Glomerular visceral epithelial cell (primary cell): ENCODE data around the gene FAM151A.

Experiments
- DNase-seq: peaks from one replicate; pipeline ENCODE4 v3.0.0-alpha.2; 2016; ENCODE audit errors: extremely low spot score

The FAM151A gene

DNA sequence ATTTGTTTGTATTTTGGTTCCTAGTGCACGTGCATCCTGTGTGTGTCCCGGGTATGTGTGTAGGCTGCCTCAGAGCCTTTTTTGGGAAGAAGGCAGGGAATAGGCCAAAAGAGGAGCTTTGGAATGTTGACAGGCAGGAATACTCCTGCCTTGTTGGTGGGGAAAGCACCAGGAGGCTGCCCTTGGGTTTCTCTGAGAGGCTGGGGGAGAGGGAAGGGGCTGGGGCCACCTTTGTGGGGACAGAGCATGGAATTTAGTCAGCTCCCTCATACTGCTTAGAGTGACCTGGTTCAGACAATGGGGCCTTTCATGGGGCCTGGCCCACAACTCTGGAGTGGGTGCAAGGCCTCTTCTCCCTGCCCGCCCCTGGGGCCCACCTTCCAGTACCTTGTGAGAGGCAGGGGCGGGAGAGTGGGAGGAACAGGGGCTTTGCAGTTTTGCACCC lies 44.0 kb downstream of the FAM151A start:
- DNase-seq = no peak

DNA sequence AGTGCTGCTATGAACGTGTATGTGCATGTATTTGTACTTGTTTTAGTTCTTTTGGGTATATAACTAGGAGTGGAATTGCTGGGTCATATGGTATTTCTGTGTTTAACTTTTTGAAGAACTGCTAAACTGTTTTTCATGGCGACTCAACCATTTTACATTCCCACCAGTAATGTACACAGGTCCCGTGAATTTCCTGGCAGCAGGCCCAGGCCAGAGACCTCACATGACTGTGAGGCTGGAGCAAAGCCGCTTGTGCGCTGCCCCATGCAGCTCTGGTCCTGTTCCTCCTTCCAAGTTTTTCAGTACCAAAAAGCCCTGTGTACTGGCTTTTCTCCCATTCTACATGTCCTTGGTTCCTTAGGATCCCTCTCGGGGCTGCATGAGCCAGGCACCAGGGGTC lies 45.7 kb downstream of the FAM151A start:
- DNase-seq = peak; percentile 49

DNA sequence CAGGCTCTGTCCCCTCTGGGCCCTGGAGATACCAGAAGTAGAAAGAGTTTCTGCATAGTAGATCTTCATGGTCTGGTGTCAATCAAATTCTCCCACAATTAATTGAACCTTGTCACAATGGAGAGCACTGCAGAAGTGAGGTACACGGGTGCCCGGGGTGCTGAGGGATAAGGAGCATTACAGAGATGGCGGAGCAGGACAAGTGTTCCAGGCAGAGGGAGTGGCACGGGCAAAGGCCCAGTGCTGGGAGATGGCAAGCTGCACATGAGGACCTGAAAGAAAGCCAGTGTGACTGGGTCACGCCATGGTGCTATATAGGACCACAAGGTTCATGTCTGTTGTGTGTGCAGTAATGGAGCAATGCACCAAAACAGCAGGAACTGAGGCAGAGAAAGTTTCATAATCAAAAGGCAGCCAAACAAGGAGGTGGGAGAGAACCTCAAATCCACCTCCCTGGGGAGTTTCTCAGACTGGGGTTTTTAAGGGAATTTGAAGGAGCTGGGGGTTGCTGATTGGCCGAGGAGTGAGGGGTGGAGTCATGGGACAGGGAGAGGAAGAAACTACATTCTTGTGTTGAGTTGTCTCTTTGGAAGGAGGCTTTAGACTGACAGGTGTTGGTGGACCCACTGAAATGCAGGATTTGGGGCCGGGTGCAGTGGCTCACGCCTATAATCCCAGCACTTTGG lies 47.6 kb downstream of the FAM151A start:
- DNase-seq = no peak

DNA sequence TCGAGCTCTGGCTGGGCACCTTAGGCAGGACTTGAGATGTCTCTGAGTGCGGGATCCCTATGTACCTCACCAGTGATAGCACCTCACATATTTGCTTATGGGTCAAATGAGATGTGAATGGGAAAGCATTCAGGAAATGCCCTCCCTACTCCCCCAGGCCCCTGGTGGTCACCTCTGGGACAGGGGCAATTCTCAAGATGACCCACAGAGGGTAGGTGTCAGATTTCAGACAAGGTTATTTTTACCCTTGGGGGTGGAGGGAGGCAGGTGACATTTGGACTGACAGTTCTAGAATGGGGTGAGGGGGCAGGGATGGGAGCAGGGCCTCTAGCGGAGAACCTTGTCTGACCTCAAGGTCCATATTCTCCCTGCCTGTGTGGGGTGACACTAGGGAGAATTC lies 48.2 kb downstream of the FAM151A start:
- no peak for DNase-seq

DNA sequence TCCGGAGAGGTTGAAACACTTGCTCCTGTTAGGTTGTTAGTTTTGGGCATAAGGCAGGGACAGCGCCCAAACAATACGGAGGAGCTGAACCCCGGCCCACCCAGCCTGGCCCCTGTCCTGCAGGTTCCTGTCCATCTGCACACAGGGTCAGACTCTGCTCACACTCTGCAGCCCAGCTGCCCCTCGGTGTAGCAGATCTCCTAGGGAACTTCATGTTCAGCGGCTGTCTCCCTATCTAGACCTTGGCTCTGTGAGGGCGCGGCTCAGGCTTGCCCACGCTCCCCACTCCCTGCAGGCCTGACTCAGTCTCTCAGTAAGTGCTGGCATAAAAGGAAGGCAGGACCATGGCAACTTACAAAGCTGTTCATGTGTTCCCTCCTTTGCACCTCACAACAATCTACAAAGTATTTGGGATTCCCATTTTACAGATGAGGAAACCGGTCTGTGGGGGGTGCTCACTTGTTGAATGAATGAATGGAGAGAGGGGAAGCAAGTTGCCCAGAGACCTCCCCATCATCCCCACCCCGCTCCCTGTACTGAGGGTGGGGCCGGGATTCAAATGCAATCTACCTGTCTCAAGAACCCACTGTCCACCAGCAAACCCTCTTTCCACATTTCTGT lies 49.1 kb downstream of the FAM151A start:
- DNase-seq = no peak

DNA sequence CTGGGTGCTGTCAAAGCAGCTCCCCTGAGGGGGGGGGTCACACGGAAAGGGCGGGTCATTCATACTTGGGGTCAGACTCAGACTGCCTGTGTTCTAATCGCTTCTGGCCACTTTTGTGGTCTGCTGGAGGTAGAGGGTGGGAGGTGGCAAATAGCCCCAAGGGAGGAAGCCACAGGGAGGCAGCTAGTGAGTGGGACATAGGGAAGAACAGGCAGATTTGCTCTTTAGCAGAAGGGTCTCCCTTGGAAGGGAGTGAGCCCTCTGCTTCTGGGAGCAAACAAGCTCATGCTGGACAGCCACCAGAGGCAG lies 50.8 kb downstream of the FAM151A start:
- no peak for DNase-seq

DNA sequence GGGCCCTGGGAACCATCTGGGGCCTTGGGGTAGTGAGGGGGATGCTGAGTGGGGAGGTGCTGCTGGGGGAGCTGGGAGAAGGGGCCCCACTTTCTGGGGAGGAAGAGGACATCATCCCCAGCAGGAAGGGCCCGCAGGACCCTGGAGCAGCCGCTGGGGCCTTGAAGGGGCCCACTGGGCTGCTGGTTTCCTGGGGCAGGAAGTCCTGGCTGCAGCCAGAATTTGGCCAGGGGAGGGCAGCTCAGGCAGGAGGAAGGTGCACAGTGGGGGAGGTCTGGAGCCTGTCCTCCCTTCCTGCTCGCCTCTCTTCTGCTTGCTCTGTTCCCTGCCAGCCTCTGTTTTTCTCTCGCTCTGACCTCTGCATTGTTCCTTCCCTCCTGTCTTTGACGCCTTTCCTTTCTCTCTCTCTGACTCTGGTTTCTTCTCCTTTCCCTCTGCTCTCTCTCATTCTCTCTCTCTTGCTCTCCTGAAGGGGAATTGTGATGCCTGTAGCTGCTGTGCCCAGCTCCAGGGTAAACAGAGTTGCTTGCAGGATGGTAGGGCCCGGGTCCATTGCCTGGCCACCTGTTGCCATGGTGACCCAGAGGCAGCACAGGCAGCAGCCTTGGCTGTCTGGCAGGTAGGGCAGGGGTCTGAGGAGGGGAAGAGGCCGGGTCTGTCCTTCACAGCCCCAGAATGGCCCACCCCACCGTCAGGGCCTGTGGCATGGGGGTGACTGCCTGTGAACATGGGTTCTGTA lies 51.4 kb downstream of the FAM151A start:
- DNase-seq = no peak

DNA sequence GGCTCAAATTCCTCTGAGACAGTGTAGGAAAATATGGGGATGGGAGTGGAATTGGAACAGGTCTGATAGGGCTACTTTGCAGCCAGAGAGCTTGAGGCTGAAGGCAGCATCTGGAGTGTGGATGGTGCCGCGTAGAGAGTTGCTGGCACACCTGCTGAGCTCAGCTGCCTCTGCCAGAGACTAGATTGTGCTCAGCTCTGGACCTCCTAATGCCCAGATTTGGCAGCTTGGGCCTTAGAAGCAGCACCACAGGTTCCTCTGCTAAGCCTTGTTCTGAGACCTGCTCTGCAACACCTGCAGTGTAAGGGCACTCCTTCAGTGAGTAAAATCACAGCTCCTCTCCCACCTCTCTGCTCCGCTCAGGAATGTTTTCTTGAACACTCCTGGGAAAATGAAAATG lies 52.0 kb downstream of the FAM151A start:
- DNase-seq = no peak

DNA sequence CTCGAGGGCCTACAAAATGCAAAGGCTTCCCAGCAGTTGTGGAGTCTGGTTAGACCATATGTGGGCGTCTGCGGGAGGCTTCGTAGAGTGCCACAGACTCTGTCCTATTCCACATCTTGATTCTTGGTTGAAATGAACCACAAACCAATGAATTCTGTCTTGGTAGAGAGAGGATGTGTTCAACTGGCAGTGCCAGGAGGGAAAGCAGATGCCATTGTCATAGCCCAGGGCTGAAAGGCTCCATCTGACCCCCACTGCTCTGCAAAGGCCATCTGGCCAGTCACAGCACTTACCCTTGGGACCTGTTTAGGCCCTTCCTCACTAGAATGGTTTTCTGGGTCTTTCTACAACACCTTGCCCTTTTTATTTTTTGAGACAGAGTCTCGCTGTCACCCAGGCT lies 53.2 kb downstream of the FAM151A start:
- no peak for DNase-seq

DNA sequence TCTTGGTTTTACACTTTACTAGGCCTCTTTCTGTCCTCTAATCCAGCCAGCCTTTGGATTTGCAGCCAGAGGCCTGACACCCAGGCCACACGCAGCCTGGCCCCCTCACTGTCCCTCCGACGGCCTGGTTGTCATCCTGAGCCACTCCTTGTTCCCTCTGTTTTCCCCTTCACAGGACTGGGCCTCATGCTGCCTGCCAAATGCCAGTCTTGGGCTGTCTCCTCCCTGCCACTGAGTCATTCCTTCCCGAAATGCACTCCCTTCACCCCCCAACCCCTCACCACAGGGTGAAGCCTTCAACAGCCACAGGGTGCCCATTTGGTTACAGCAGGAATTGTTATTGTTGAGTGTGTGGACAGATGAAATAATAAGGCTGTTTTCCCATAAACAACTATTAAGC lies 54.0 kb downstream of the FAM151A start:
- no peak for DNase-seq

DNA sequence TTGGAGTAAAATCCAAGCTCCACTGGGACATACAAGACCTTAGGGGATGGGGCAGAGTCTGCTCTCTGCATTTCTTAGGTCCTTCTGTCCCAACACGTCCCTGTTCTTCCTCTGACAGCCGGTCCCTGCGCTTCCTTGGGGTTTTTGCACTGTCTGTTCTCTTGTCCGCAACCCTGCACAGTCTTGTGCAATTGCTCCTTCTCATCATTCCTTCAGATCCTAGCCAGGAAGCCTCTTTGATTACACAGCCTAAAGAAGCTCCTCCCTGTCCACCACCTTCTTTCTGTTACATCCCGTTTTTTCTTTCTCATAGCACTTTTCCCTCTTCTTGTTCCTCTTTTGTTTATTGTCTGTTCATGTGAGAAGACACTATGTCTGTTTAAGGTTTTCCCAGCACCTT lies 55.4 kb downstream of the FAM151A start:
- no peak for DNase-seq

DNA sequence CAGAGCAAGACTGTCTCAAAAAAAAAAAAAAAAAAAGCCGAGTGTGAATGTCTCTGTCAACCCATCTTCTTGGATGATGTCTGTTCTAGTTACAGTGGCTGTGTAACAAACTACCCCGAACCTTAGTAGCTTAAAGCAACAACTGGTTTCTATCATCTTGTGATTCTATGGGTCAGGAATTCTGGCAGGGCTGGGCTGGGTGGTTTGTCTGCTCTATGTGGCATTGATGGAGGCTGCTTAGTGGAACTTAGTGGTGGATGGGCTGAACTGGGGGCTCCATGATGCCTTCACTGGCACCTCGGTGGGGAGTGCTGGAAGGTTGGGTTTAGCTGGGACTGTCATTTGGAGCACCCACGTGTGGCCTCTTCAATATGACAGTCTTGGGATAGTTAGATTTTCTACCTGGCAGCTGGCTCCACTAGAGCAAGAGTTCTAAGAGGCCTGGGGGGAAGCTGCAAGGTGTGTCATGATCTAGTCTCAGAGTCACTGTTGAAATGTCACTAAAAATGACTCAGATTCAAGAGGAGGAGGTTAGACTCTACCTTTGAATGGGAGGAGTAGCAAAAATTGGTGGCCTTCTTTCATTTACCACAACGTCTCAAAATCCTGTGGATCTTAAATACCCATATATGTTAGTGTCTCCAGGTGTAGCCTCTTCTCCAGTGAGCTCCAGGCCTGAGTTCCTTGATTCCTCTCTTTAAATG lies 56.7 kb downstream of the FAM151A start:
- no peak for DNase-seq

DNA sequence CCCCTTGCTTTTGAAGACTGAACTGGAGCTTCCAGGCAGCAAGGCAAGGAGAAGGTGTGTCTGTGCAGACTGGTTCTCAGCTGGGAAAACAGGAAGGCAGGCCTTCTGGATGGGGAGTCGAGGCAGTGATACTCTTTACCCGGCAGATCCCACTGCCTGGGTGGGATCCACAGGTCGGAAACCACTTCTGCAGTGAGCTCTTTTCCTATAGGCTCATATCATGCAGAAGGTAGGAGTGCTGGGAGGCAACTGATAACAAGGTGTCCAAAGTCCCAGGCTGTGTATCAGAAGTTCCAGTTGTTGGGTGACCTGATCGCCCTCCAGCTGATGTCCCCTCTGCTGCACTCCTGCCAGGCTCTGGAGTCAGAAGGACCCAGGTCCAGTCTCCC lies 58.2 kb downstream of the FAM151A start:
- no peak for DNase-seq

DNA sequence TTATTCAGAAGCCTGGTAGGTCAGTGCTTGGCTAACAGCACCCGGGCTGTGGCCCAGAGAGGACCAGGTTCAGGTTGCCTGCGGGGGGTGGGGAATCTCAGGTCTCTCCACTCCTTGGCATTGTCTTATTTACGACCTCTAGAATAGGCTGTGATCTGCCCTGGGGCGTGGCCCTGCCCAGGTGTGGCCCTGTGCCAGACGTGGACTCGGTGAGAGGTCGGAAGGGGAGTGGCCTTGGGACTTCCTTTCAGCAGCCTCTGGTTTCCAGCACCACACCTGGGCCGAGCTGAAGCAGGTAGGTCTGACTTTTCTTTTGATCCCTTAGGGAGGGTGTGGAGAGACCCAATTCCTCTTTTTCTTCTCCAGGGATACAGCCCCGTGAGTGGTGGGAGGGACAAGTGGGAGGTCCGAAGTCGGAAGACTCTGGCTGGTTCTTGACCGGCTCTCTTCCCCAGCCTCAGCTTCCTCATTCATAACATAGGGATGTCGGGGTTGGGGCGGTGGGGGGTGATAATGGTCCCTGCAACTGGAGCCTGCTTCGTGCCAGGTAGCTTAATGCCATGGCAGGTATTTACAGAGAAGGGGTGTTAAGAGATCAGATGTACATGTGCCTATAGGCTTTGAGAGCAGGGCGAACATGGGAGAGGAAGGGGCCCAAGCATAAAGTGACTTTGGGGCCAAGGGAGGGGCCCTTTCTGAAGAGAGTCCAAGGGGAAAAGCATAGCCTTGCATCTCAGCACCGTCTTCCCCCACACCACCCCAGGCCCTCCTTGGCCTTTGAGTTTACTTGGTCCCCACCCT lies 58.8 kb downstream of the FAM151A start:
- DNase-seq = no peak

DNA sequence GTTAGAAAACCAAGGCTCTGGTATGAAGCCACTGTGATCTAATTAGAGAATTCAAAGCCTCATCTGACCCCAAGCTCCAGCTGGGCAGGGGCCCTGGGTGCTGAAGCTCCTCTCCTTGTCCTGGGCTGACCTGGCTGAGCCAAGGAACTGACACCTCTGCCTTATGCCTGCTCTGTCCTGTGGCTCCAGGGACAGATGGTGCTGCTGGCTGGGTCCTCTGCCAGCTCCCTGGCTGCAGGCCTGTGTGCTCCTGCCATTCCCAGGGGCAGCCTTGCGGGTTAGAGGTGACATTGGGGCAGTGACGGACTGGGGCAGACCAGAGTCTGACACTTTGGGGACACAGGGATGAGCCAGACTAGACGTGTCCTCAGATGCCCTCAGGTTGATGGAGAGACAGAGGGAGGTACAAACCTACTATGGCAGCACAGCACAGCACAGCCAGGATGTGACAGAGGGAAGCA lies 63.5 kb downstream of the FAM151A start:
- no peak for DNase-seq
